ENCODE results near the gene NAPG.
"Not testable (repeated sequence)": the region's sequence is repeated elsewhere in the genome, so short reads cannot be mapped to it uniquely, and the experiment has no call there.

The NAPG gene

GRCh38 chr18:10579079-10579867 lies 53.4 kb downstream of the NAPG start:
- TF ChIP-seq CTCF (conservative IDR thresholded peaks at IDR 0.05; ENCODE audit: low read depth, low read length), result no peak

GRCh38 chr18:10580215-10580614 lies 54.4 kb downstream of the NAPG start:
- TF ChIP-seq CTCF (conservative IDR thresholded peaks at IDR 0.05; ENCODE audit: low read depth, low read length), result no peak
- no peak for DNase-seq (ENCODE audit: low read depth)
- H3K4me3 ChIP-seq (ENCODE audit: low read depth, low read length), result no peak overlapping the region

More at GRCh38 chr18:10579079-10579867, 53.4 kb downstream of the NAPG start:
- peak; percentile 66 for DNase-seq (ENCODE audit: low read depth)
- no peak overlapping the region for H3K4me3 ChIP-seq (ENCODE audit: low read depth, low read length)

GRCh38 chr18:10585260-10585659 lies 59.4 kb downstream of the NAPG start:
- DNase-seq (ENCODE audit: low read depth), result no peak
- no peak overlapping the region for H3K4me3 ChIP-seq (ENCODE audit: low read depth, low read length)
- no peak for TF ChIP-seq CTCF (conservative IDR thresholded peaks at IDR 0.05; ENCODE audit: low read depth, low read length)

GRCh38 chr18:10588975-10589374 lies 63.1 kb downstream of the NAPG start:
- no peak for DNase-seq (ENCODE audit: low read depth)
- no peak for TF ChIP-seq CTCF (conservative IDR thresholded peaks at IDR 0.05; ENCODE audit: low read depth, low read length)
- H3K4me3 ChIP-seq (ENCODE audit: low read depth, low read length), result no peak overlapping the region

- no peak for TF ChIP-seq CTCF (conservative IDR thresholded peaks at IDR 0.05; ENCODE audit: low read depth, low read length)
Observed at GRCh38 chr18:10590412-10590811, 64.6 kb downstream of the NAPG start.

GRCh38 chr18:10591896-10592295 lies 66.1 kb downstream of the NAPG start:
- peak; percentile 8 for DNase-seq (ENCODE audit: low read depth)
- no peak for TF ChIP-seq CTCF (conservative IDR thresholded peaks at IDR 0.05; ENCODE audit: low read depth, low read length)
- H3K4me3 ChIP-seq (ENCODE audit: low read depth, low read length), result no peak overlapping the region

More at GRCh38 chr18:10590412-10590811, 64.6 kb downstream of the NAPG start:
- H3K4me3 ChIP-seq (ENCODE audit: low read depth, low read length), result no peak overlapping the region
- DNase-seq (ENCODE audit: low read depth), result no peak

GRCh38 chr18:10593366-10594022 lies 67.7 kb downstream of the NAPG start:
- DNase-seq (ENCODE audit: low read depth), result peak; percentile 26
- not testable (repeated sequence) for H3K4me3 ChIP-seq (ENCODE audit: low read depth, low read length)

- not testable (repeated sequence) for DNase-seq (ENCODE audit: low read depth); H3K4me3 ChIP-seq (ENCODE audit: low read depth, low read length)
Observed at GRCh38 chr18:10595917-10596316, 70.1 kb downstream of the NAPG start.

GRCh38 chr18:10597695-10598094 lies 71.9 kb downstream of the NAPG start:
- not testable (repeated sequence) for DNase-seq (ENCODE audit: low read depth); H3K4me3 ChIP-seq (ENCODE audit: low read depth, low read length)

GRCh38 chr18:10600701-10601100 lies 74.9 kb downstream of the NAPG start:
- not testable (repeated sequence) for DNase-seq (ENCODE audit: low read depth)

More at GRCh38 chr18:10600701-10601100, 74.9 kb downstream of the NAPG start:
- H3K4me3 ChIP-seq (ENCODE audit: low read depth, low read length), result not testable (repeated sequence)

All from choroid plexus epithelial cell (primary cell).